Retinal pigment epithelial cell (primary cell): ENCODE data around the gene IFITM1.
A peak's percentile ranks its signal among the peaks of the same experiment; 100 is the strongest.

ENCODE experiments used
- DNase-seq: peaks from one replicate; pipeline ENCODE4 v3.0.0-alpha.2; 2010; ENCODE audit warnings: low read depth
- H3K4me3 ChIP-seq: 2 replicates; pipeline ENCODE4 v1.5.1; 2011; ENCODE audit warnings: mild to moderate bottlenecking, low read length, control low read depth, moderate library complexity
- CTCF ChIP-seq: conservative IDR thresholded peaks from 2 replicates; pipeline ENCODE4 v1.5.1; 2011; ENCODE audit warnings: low read depth, low read length, control low read depth, inconsistent platforms

The IFITM1 gene

GRCh38 chr11:289398-289711 is 24.5 kb upstream of the IFITM1 start:
- TF ChIP-seq CTCF: no peak
- peak overlapping the region; percentile 31 for H3K4me3 ChIP-seq
- no peak for DNase-seq

- peak overlapping the region; percentile 31 for H3K4me3 ChIP-seq
- no peak for TF ChIP-seq CTCF
- no peak for DNase-seq
Observed at GRCh38 chr11:289712-290620, 23.9 kb upstream of the IFITM1 start.

- H3K4me3 ChIP-seq: no peak overlapping the region
- DNase-seq: no peak
- TF ChIP-seq CTCF: no peak
Observed at GRCh38 chr11:290621-291231, 23.1 kb upstream of the IFITM1 start.

GRCh38 chr11:291281-292210 is 22.3 kb upstream of the IFITM1 start:
- no peak overlapping the region for H3K4me3 ChIP-seq
- TF ChIP-seq CTCF: no peak
- DNase-seq: no peak

- no peak for TF ChIP-seq CTCF
- DNase-seq: no peak
- no peak overlapping the region for H3K4me3 ChIP-seq
Observed at GRCh38 chr11:292211-293121, 21.4 kb upstream of the IFITM1 start.

- no peak overlapping the region for H3K4me3 ChIP-seq
- TF ChIP-seq CTCF: no peak
- DNase-seq: no peak
Observed at GRCh38 chr11:293271-293851, 20.5 kb upstream of the IFITM1 start.
